ENCODE measurements around the gene USF1.

USF1 gene

DNA sequence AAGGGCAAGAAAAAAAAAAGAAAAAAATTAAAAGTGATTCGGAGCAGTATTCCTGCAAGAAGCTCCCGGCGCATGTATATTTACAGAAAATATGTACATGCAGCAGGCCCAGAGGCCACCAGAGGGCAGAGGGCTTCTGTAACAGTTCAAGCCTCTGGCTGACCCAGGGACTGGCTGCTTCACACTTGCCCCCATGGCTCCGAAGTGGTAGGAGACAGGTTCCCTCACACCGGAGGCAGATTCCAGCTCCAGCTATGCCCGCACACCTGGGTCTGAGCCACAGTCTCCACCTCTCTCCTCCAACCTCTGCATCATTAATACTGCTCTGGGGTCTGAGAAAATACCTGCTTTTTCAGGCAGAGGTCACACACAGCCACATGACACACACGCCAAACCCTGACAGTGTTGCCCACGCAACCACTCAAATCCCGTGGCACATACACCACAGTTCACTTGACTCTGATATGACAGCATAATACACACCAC is 26.2 kb upstream of the USF1 start:
- Histone ChIP-seq H3F3A (ENCODE audit: low read depth) (0 out of 2 replicates have a peak, but pooled peaks cover 3% of the 10 kb centered on the region), H3K79me2 (ENCODE audit: insufficient read depth, low read length) (peaks cover 26% of the 10 kb centered on the region), H3K9ac (ENCODE audit: low read depth, low read length, poor library complexity, severe bottlenecking) (no peak overlapping the region), H3K4me3 (ENCODE audit: low read length, poor library complexity, severe bottlenecking) (no peak overlapping the region), H3K36me3 (ENCODE audit: insufficient read depth, low read length) (no peaks in the 10 kb centered on the region), H3K27me3 (ENCODE audit: insufficient read depth, low read length, poor library complexity, severe bottlenecking) (no peaks in the 10 kb centered on the region), H3K9me3 (ENCODE audit: insufficient read depth, low read depth, low read length) (no peaks in the 10 kb centered on the region), H2AFZ (ENCODE audit: low read length) (no peak overlapping the region), H3K4me1 (ENCODE audit: insufficient read depth, low read length, poor library complexity, severe bottlenecking) (peaks cover 48% of the 10 kb centered on the region), H3K4me2 (ENCODE audit: low read depth, low read length, poor library complexity, severe bottlenecking) (no peak overlapping the region), H3K9me2 (replicated peaks; ENCODE audit: low read depth, low read length) (no peaks in the 10 kb centered on the region), H4K20me1 (ENCODE audit: insufficient read depth, low read length, poor library complexity, severe bottlenecking) (peaks cover 11% of the 10 kb centered on the region)
- no peak for TF ChIP-seq EZH2phosphoT487 (IDR thresholded peaks at IDR 0.05; ENCODE audit: borderline replicate concordance)
- TF ChIP-seq CTCF (conservative IDR thresholded peaks at IDR 0.05; ENCODE audit: low read length): peak; percentile 71

GRCh38 chr1:161070761-161071160 is 25.0 kb upstream of the USF1 start:
- H3K79me2 ChIP-seq (ENCODE audit: insufficient read depth, low read length): peaks cover 38% of the 10 kb centered on the region
- no peak for TF ChIP-seq CTCF (conservative IDR thresholded peaks at IDR 0.05; ENCODE audit: low read length)
- no peak for TF ChIP-seq EZH2phosphoT487 (IDR thresholded peaks at IDR 0.05; ENCODE audit: borderline replicate concordance)
- H3F3A ChIP-seq (ENCODE audit: low read depth): 0 out of 2 replicates have a peak, but pooled peaks cover 3% of the 10 kb centered on the region
- peak overlapping the region; percentile 73 for H3K9ac ChIP-seq (ENCODE audit: low read depth, low read length, poor library complexity, severe bottlenecking)
- no peak overlapping the region for H2AFZ ChIP-seq (ENCODE audit: low read length)
- no peaks in the 10 kb centered on the region for H3K36me3 ChIP-seq (ENCODE audit: insufficient read depth, low read length)
- peaks cover 54% of the 10 kb centered on the region for H3K4me1 ChIP-seq (ENCODE audit: insufficient read depth, low read length, poor library complexity, severe bottlenecking)
- no peak overlapping the region for H3K4me3 ChIP-seq (ENCODE audit: low read length, poor library complexity, severe bottlenecking)
- H3K4me2 ChIP-seq (ENCODE audit: low read depth, low read length, poor library complexity, severe bottlenecking): peak overlapping the region; percentile 99
- no peaks in the 10 kb centered on the region for H3K9me2 ChIP-seq (replicated peaks; ENCODE audit: low read depth, low read length)
- H3K27me3 ChIP-seq (ENCODE audit: insufficient read depth, low read length, poor library complexity, severe bottlenecking): no peaks in the 10 kb centered on the region
- peaks cover 21% of the 10 kb centered on the region for H4K20me1 ChIP-seq (ENCODE audit: insufficient read depth, low read length, poor library complexity, severe bottlenecking)
- no peaks in the 10 kb centered on the region for H3K9me3 ChIP-seq (ENCODE audit: insufficient read depth, low read depth, low read length)

GRCh38 chr1:161069731-161070270 is 24.0 kb upstream of the USF1 start, which contains the start of gene ARHGAP30:
Gene ARHGAP30 (minus strand): TSS chr1:161069891. CDS start chr1:161069624, 267 bp downstream.
- Histone ChIP-seq H3K9me3 (ENCODE audit: insufficient read depth, low read depth, low read length) (no peaks in the 10 kb centered on the region), H4K20me1 (ENCODE audit: insufficient read depth, low read length, poor library complexity, severe bottlenecking) (peaks cover 28% of the 10 kb centered on the region), H3K27me3 (ENCODE audit: insufficient read depth, low read length, poor library complexity, severe bottlenecking) (no peaks in the 10 kb centered on the region), H3K79me2 (ENCODE audit: insufficient read depth, low read length) (peaks cover 46% of the 10 kb centered on the region), H3K4me1 (ENCODE audit: insufficient read depth, low read length, poor library complexity, severe bottlenecking) (peaks cover 61% of the 10 kb centered on the region), H2AFZ (ENCODE audit: low read length) (no peak within 1 kb of the TSS), H3K36me3 (ENCODE audit: insufficient read depth, low read length) (no peaks in the 10 kb centered on the region), H3K4me3 (ENCODE audit: low read length, poor library complexity, severe bottlenecking) (peak within 1 kb of the TSS; percentile 98), H3K4me2 (ENCODE audit: low read depth, low read length, poor library complexity, severe bottlenecking) (peak within 1 kb of the TSS; percentile 99), H3K9me2 (replicated peaks; ENCODE audit: low read depth, low read length) (no peaks in the 10 kb centered on the region), H3F3A (ENCODE audit: low read depth) (0 out of 2 replicates have a peak, but pooled peaks cover 3% of the 10 kb centered on the region), H3K9ac (ENCODE audit: low read depth, low read length, poor library complexity, severe bottlenecking) (peak within 1 kb of the TSS; percentile 99)
- TF ChIP-seq EZH2phosphoT487 (IDR thresholded peaks at IDR 0.05; ENCODE audit: borderline replicate concordance): no peak

Data from Loucy (cell line).